Stimulated activated CD4-positive, alpha-beta T cell treated with anti-CD3 and anti-CD28 coated beads, Interleukin-4, amount 100 ng/mL, for 4 hours (primary cell): ENCODE data around the gene EXOC4.

Source experiments
- DNase-seq, 2 experiments: peaks; one replicate each; pipeline ENCODE4 v3.0.0-alpha.2; 2020

EXOC4 gene

DNA sequence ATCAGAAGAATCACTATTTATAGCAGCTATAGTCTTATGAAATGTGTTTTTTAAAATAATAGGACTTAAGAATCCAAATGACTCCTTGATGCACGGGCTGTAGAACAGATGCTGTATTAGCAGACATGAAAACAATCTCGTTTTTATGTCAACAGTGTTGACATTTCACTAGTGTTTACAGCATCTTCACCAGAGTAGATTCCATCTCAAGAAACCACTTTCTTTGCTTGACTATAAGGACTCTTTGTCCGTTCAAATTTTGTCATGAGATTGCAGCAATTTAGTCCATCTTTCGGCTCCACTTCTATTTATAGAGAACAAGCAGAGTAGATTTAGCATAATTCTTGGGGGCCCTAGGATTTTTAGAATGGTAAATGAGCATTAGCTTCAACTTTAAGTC lies 295.1 kb downstream of the EXOC4 start:
- no peak for DNase-seq

DNA sequence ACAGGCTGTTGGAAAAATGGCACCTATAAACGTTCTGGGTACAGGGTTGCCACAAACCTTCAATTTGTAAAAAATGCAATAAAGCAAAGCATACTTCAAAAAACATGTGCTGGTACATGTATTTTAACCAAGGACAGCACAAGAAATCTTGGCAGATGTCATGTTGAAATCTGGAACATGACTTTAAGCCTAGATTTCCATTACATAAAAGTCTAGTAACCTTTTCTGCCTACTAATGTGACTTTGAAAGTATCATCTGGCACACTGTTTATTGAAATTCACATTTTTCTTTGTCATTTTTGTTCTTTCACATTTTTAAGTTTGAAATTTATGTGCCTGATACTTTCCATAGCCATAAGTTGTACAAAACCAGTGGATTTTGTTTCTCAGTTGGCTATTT lies 296.8 kb downstream of the EXOC4 start:
- DNase-seq = no peak

DNA sequence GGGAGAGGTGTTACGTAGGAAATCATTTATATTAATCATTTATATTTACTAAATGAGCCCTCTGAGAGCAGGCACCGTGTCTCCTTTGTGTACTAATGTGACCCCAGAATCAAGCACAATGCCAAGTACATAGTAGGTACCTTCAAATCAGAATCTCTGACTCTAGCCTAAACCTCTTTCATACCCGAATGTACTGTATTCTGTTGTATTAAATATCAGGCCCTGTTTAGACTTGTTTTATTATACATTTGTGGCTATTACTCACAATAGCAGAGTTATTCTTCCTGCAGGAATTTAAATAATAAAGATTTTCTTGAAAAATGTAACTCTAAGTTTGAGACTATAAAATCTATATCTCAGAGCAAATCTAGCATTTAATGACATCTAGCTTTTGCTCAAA lies 297.3 kb downstream of the EXOC4 start:
- no peak for DNase-seq

DNA sequence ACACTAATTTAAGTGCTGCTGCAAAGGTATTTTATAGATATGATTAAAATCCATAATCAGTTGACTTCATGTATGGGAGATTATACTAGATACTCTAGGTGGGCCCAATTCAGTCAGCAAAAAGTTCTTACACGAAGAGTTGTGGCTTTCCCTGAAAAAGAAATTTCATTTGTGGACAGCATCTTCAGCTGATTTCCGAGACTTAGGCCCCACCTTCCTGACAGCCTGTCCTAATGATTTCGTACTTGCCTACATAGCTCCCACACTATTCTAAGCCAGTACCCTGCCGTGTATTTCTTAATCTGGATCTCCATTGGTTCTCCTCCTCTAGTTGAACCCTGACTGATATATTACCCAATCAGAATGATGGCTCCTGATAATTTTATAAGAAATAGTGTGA lies 297.9 kb downstream of the EXOC4 start:
- DNase-seq = no peak

DNA sequence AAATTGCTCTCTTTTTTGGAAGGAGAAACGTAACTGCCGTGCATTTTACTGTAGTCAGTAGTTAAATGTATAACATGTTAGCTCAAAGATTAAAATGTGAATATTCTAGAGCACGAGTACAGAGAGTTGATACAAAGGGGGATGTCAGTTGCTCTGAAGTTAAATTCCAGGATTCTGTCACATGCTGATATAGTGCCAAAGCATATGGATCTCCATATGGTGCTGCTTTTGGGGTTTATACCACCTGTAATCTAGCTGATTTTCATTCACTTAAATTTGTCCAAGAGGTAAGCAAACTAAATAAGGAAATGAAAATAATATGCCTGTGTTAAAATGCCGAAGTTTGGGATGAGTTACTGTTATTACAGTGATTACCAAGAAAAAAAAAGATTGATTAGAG lies 298.6 kb downstream of the EXOC4 start:
- no peak for DNase-seq

DNA sequence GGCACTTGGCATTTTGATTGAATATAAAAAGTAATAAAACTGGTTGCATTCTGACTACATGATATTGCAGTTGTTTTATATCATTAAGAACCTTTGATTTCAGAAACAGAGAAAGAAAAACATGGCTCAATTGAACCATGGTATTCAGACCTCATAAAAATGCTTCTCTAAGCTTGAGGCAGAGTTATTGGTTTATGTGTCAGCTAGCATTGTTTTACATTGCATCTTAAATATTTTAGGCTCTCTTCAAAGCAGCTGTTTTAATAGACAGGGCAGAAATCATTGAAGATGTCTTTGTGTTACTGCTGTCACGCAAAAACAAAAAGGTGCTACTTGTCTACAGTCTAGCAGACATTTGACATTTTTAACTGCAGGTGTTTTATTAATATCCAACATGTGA lies 299.2 kb downstream of the EXOC4 start:
- DNase-seq = no peak

DNA sequence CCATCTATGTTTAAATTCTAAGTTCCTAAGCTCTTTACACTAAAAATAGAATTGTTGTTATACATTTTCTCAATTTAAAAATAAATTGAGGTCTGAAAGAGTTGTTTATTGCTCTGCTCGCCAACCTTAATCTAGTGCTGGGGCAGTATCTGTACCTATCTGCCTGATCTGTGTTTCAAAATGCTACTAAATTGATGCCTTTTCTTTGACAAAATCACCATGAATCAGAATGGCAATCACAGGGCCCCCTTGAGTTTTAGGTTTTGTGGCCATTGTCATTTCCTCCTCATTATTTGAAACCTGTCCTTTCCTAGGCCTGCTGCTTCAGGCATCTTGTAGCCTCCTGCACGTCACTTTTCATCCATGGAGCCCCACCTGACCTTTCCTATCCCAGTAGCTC lies 301.5 kb downstream of the EXOC4 start:
- DNase-seq = no peak

DNA sequence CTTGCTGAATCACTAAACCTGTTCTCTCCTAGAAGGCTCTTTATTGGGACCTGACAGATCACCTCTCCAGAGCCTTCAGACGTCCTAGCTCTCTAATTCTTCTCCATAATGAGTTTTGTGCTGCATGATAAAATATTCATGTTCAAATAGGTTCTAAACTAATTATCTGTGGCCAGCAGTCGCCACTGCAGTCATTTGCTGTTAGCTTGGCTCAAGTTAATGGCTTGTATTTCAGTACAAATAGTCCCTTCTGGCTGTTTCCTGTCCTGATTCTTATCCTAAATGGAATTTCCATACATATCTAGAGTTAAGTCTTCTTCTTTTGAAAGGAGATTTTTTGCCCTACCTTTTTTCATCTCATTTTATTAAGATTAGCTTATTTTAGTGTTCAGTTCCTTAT lies 303.2 kb downstream of the EXOC4 start:
- DNase-seq = no peak

DNA sequence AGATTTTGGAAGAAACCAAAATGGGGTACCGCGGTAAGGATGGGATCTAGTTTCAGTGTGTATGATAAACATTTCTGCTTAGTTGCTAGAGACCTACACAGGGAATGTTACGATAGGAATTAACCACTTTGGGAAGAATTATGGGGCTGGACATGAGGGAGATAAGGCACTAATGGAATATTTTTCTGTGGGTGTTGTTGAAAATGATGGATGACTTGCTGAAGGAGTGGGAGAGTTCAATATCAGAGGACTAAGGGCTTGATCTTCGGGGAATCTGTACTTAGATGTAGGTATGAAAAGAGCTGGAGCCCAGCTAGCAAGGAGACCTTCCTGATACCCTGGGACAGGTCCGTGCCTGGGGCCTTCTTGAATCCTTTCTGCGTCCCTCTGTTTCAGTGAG lies 303.7 kb downstream of the EXOC4 start:
- no peak for DNase-seq

DNA sequence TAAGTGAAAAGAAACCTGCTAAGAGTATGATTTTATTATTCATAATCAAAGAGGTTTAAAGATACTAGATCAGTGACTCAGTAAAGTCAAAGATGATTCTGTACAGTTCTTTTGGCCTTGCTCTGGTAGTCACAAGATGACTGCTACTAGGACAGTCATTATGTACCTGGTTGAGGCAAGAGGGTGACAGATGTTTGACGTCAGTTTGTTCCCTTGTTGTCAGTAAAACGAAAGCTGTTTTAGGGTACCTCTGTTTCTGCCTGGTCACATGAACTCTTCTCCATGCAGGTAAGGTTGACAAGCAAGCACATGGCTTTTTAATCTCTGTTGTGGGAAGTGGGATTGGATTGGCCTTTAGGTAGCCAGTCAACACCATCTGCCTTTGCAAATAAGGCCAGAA lies 308.0 kb downstream of the EXOC4 start:
- no peak for DNase-seq

DNA sequence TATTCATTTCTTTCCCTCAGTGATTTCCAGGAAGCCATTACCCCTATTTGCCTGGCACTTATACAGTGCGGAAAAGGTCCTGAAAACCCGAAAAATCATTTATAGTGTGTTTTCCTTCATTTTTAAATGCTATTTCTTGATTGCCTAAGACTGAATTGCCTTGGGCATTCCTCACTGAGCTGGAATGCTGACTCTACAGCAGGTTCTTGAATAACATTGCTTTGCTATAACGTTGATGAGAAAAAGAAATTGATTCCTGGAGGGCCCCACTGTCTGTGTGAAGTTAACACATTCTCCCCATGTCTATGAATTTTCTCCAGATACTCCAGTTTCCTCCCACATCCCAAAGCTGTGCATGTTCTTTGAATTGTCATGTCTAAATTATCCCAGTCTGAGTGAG lies 308.5 kb downstream of the EXOC4 start:
- no peak for DNase-seq

DNA sequence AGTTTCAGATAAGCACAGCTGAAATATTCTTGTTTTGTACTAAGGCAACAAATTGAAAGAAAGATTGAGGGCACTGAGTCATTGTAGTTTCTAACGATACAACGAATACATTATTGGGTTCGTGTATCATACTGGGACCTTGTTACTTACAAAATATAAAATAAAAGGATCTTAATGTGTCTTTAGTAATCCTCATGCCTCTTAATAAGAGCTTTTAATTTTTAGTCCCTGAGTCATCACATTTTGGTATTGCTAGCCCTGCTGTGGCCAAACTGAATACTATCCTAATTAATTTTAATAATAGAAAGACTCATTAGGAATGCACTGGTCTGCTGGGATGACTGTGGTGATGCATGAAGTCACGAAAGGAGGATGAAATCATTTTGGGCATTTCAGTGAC lies 309.7 kb downstream of the EXOC4 start:
- no peak for DNase-seq

DNA sequence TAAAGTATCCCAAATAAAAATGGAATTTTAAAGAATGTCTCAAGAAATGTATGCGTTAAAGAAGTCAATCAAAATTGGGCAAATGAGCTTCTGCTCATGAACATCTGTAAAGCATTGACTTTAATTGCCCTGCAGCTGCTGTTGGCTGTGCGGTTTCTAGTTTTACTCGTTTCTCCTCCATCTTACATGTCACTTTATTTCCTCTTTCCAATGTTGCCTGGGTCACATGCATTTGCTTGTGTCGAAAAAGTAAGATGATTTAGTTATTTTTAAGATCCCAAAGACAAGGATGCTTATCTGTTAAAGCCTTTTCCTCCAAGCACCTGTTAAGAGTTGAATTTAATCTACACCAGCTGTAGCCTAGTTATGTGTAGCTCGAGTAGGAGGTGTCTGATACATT lies 310.4 kb downstream of the EXOC4 start:
- no peak for DNase-seq

DNA sequence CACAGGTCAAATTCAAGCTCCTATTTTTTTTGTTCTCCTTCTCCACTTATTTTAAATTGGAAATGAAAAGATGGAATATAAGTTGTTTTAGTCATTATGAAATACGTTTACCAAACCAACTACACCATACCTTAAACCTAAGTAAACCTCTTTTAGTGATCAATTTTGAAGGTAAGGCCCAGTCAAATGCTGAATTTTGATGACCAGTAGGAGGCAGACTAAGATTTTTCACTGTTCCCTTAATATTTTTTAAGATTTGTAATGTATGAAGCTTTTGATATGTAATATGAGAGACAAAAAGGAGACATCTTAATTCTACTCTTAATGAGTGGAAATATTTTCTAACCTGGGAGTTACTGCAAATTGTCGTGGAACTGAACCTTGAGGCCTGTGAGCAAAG lies 311.6 kb downstream of the EXOC4 start:
- DNase-seq = no peak

DNA sequence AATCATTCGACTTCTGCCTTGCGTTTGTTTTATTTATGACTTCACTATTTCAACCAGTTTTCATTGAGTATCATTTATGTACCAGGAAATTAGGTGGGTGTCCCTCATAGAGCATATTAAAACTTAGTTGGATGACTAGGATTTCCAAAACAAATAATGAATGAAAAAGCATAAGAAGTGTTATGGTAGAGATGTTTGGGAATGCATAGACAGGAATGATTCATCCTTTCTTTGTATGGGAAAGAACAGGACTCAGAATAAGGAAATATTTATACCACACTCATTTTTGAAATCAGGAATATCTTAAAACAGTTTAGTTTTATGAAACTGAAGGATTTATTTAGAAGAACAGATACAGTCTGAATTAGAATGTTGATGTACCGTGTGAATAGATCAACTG lies 315.7 kb downstream of the EXOC4 start:
- DNase-seq = no peak

DNA sequence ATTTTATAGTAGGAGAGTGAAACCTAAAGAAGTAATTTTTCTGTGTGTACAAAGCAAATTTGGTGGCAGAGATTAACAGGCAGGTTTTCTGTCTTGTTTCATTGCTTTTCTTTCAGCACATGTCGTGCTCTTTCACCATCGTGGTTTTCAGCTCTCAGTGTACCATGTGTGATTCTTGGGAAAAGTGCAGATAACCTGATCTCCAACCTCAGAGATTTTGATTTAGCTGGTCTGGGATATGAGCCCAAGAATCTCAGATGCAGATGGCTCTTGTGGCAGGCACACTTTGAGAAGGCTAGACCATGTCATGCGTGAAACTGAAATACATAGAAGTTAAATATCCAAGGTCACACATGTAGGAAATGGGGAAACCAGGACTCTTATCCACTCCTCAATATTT lies 317.4 kb downstream of the EXOC4 start:
- no peak for DNase-seq

DNA sequence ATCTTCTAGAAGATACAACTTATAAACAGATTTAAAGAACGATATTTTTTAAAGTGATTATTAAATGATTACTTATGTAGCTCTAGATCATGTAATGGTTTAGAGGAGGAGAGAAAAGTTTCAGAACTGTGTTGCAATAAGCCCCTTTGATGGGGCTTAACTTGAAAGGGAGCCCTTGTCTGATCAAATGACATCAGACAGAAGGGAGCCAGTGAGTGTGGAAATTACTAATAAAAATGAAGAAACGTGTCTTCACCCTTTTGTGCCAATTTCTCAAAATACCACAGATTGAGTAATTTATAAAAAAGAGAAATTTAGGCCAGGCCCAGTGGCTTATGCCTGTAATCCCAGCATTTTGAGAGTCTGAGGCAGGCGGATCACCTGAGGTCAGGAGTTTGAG lies 318.2 kb downstream of the EXOC4 start:
- no peak for DNase-seq

DNA sequence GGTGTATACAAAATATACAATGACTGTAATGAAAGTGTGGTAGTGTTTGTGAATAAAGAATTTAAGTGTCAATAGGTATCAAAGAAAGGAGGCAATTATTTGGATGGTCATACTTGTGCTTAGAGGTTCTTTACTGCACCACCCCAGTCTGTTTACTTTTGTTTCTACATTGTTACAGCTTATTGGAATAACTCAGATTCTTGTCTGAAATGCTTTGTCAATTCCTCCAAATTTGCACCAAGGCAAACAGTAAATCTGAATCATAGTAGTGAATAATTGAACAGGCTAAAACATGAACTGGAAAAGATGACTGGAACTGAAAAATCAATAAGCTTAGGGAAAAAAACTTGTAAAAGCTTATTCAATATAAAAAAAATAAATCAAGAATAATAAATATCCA lies 319.2 kb downstream of the EXOC4 start:
- DNase-seq = no peak

DNA sequence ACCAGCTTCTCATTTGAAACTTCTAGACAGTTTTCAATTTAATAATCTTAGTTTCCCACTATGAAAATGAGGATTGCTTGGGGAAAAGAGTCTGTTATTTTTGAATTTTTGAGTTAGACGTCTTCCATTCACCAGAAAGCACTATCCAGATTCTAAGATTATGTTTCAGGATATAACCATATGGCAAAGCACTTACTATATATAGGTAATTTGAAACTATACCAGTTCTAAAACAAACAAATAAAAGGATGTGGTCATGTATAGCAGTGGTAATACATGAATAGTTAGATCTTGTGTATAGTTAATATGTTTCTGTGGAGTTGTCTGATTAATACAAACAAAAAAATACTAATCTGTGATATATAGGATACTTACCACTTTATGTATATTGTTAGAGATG lies 320.0 kb downstream of the EXOC4 start:
- no peak for DNase-seq

DNA sequence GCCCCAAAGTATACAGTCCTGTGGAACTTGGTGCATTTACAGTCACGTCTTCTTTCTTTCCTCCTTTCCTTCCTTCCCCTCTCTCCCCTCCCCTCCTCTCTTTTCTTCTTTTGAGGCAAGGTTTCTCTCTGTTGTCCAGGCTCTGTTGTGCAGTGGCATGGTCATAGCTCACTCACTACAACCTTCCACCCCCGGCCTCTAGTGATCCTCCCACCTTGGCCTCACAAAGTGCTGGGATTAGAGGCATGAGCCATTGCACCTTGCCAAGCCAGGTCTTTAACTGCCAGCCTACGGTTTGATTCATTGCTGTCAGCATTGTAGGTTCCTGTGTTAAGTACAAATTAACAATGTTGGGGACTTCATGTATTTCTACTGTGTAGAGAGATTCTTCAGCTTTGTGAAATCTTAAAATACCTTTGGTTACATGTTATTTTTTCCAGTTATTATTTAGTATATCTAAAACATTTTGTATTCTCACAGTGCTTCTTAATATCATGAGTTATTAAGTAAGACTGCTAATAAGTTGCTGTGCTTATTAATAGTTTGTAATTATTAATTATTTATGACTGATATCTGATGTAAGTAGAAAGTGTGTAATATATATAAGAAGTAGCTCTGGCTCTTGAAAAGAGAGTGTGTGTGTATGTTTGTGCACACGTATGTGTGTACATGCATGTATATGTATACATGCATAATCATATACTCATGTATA lies 320.8 kb downstream of the EXOC4 start:
- DNase-seq = no peak

DNA sequence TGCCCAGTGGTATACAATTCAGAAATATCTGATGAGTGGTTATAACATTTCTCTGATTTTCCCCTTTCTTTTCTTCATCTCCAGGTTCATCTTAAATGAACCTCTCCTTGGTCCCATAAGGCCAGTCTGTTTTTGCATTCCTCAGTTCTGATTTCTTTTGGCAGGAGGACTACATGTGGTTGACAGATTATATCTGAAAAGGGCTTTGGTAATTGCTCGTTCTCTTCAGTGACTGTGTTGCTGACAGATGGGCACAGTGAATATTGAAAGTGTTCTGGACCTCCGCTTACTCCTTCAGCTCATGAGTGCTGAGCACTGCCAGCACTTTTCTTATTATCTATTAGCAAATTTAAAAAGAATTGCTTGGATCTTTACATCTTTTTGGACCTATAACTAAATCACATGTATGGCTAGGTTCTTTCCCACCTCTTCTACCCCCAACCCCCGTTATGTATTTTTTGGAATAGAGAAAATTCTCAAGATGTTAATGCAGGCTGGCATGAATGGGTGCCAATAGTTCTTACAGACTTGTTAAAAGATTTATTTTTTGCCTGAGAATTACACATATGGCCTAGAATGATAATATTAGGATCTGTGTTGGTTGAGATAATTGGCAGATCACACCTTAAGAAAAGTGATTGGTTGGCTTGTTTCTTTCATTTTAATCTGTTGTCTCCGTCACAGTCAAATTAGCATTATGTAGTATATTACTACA lies 323.0 kb downstream of the EXOC4 start:
- DNase-seq = no peak

DNA sequence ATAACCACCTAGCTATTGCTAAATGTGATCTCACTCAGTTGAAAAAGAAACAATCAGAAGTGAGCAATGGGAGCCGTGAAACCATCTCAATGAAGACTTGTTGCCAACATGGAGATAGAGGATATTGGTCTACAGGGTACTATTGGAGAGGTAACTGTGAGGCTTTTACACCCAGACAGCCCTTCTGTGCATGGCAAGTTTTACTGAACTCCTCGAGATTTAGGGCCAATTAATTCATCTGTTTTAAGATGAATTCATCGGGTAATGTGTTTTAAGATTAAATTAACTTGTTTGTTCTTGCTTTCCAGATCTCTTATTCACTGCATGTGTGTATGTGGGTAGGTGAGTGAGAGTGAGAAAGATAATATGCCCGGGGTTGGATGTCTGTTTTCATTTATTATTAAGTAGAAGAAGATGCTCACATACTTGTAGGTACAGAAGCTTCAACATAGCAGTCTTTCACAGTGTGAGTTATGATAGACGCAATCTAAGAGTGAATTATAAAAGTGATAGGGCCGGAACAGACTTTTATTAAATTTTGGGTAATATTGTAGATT lies 323.8 kb downstream of the EXOC4 start:
- DNase-seq = no peak

DNA sequence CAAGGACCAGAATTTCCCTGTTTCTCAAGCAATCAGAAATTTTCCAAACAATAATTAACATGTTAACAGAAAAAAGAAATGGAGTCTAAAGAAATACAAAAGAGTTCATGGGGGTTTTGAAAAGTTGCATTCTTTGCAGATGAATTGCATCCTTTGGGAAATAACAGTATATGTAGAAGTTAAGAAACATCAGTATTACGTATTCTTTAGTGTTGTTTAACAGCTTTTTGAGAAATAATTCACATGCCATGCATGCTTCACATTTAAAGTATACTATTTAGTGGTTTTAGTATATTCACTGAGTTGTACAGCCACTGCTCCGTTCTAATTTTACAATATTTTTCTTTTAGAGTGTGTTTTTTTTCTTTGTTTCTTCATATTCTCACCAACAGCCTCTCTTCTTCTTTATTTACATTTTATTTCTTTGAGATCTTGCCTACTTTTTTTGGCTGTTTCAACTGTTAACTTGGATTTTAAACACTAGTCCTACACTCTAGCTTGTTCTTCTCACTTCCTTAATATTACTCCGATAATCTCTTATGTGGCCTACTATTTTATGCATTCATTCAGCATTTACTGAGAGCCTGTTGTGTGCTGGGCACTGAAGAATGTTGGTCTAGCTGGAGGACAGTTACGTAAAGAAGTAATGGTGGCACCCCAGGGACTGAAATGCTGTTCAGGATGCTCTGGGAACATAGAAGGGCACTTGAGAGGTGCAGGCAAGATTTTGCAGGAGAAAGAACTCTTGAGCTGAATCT lies 330.1 kb downstream of the EXOC4 start:
- no peak for DNase-seq
